H9 (cell line): ENCODE data around the gene FOXF2. TPM values are rescaled to one million over a fixed set of nuclear protein-coding genes. Genes with fewer than 3 reads are reported as not detected.

Source experiments
- DNase-seq: peaks from one replicate; pipeline ENCODE4 v3.0.0-alpha.2; 2017
- H2AFZ ChIP-seq: one replicate; pipeline ENCODE4 v1.6.1; 2013; ENCODE audit warnings: mild to moderate bottlenecking, low read length, control low read depth, moderate library complexity
- H2AK5ac ChIP-seq: 2 replicates; pipeline ENCODE4 v1.6.1; 2013; ENCODE audit warnings: low read length, control low read depth, mixed read lengths; ENCODE audit not compliant: insufficient read length
- H2BK120ac ChIP-seq: one replicate; pipeline ENCODE4 v1.6.1; 2013; ENCODE audit warnings: low read depth, mild to moderate bottlenecking, low read length, control low read depth, inconsistent platforms; ENCODE audit not compliant: poor library complexity, severe bottlenecking
- H2BK12ac ChIP-seq: 2 replicates; pipeline ENCODE4 v1.6.1; 2013; ENCODE audit warnings: low read length, control low read depth, mixed read lengths, low read depth; ENCODE audit not compliant: insufficient read length
- H2BK15ac ChIP-seq: 2 replicates; pipeline ENCODE4 v1.6.1; 2013; ENCODE audit warnings: low read depth, low read length, control low read depth
- H2BK20ac ChIP-seq: one replicate; pipeline ENCODE4 v1.6.1; 2013; ENCODE audit warnings: low read depth, mild to moderate bottlenecking, low read length, control low read depth, inconsistent platforms; ENCODE audit not compliant: poor library complexity, severe bottlenecking
- H2BK5ac ChIP-seq: 2 replicates; pipeline ENCODE4 v1.6.1; 2013; ENCODE audit warnings: low read length, control low read depth, mixed read lengths; ENCODE audit not compliant: insufficient read length
- H3K14ac ChIP-seq: 2 replicates; pipeline ENCODE4 v1.6.1; 2013; ENCODE audit warnings: low read length, control low read depth; ENCODE audit not compliant: insufficient read depth
- H3K18ac ChIP-seq: 2 replicates; pipeline ENCODE4 v1.6.1; 2013; ENCODE audit warnings: low read depth, mild to moderate bottlenecking, mixed read lengths, low read length, control low read depth; ENCODE audit not compliant: insufficient read length
- H3K23ac ChIP-seq: 2 replicates; pipeline ENCODE4 v1.6.1; 2013; ENCODE audit warnings: low read length, control low read depth, mixed read lengths, low read depth; ENCODE audit not compliant: insufficient read length
- H3K23me2 ChIP-seq: 2 replicates; pipeline ENCODE4 v1.6.1; 2013; ENCODE audit warnings: low read depth, mild to moderate bottlenecking, mixed read lengths, low read length, control low read depth; ENCODE audit not compliant: insufficient read length, poor library complexity, severe bottlenecking
- H3K27ac ChIP-seq: 2 replicates; pipeline ENCODE4 v1.5.1; 2013; ENCODE audit warnings: low read length, control low read depth, mixed read lengths, low read depth; ENCODE audit not compliant: insufficient read length
- H3K27me3 ChIP-seq: 2 replicates; pipeline ENCODE4 v1.6.1; 2013; ENCODE audit warnings: low read length, control low read depth, inconsistent platforms; ENCODE audit not compliant: insufficient read depth
- H3K4ac ChIP-seq: 2 replicates; pipeline ENCODE4 v1.6.1; 2013; ENCODE audit warnings: low read depth, mild to moderate bottlenecking, control low read depth, inconsistent platforms, low read length, moderate library complexity
- H3K4me1 ChIP-seq: 2 replicates; pipeline ENCODE4 v1.6.1; 2013; ENCODE audit warnings: low read length, control low read depth, inconsistent platforms; ENCODE audit not compliant: insufficient read depth
- H3K4me2 ChIP-seq: 2 replicates; pipeline ENCODE4 v1.6.1; 2013; ENCODE audit warnings: low read length, control low read depth, mixed read lengths; ENCODE audit not compliant: insufficient read length, insufficient read depth
- H3K56ac ChIP-seq: 2 replicates; pipeline ENCODE4 v1.6.1; 2013; ENCODE audit warnings: low read depth, mild to moderate bottlenecking, mixed read lengths, low read length, control low read depth; ENCODE audit not compliant: insufficient read length
- H3K79me1 ChIP-seq: 2 replicates; pipeline ENCODE4 v1.6.1; 2013; ENCODE audit warnings: low read depth, mild to moderate bottlenecking, moderate library complexity, low read length, control low read depth, inconsistent platforms; ENCODE audit not compliant: insufficient read depth, poor library complexity, severe bottlenecking
- H3K79me2 ChIP-seq: 2 replicates; pipeline ENCODE4 v1.6.1; 2013; ENCODE audit warnings: low read length, control low read depth, inconsistent platforms; ENCODE audit not compliant: insufficient read depth
- H3K9ac ChIP-seq: 2 replicates; pipeline ENCODE4 v1.6.1; 2013; ENCODE audit warnings: low read length, control low read depth, mixed read lengths; ENCODE audit not compliant: insufficient read length; ENCODE audit errors: extremely low read depth
- H3K9me3 ChIP-seq: one replicate; pipeline ENCODE4 v1.6.1; 2013; ENCODE audit warnings: low read depth, low read length, inconsistent platforms; ENCODE audit not compliant: control insufficient read depth
- H3T11ph ChIP-seq: one replicate; pipeline ENCODE4 v1.6.1; 2013; ENCODE audit warnings: mild to moderate bottlenecking, low read length, control low read depth, inconsistent platforms
- H4K20me1 ChIP-seq: one replicate; pipeline ENCODE4 v1.6.1; 2013; ENCODE audit not compliant: control insufficient read depth, insufficient read length, insufficient read depth
- H4K5ac ChIP-seq: 2 replicates; pipeline ENCODE4 v1.6.1; 2013; ENCODE audit warnings: low read depth, mild to moderate bottlenecking, mixed read lengths, low read length, control low read depth; ENCODE audit not compliant: insufficient read length
- H4K8ac ChIP-seq: replicated peaks from 2 replicates; pipeline ENCODE4 v1.6.1; 2013; ENCODE audit warnings: low read length, control low read depth, mixed read lengths, low read depth; ENCODE audit not compliant: insufficient read length
- H4K91ac ChIP-seq: 2 replicates; pipeline ENCODE4 v1.6.1; 2013; ENCODE audit warnings: low read depth, mild to moderate bottlenecking, moderate library complexity, mixed read lengths, low read length, control low read depth; ENCODE audit not compliant: insufficient read length
- H3K27ac Mint-ChIP-seq, 3 experiments: 2 replicates in 2 of 3; 3 replicates in 1 of 3; pipeline ENCODE4 v1.8.0; 2020 to 2021; ENCODE audit warnings: mixed read lengths in 3 of 3, mild to moderate bottlenecking in 1 of 3, moderate library complexity in 1 of 3
- H3K27me3 Mint-ChIP-seq: 2 replicates; pipeline ENCODE4 v1.8.0; 2021; ENCODE audit warnings: low read depth, mild to moderate bottlenecking, moderate library complexity, mixed read lengths
- H3K36me3 Mint-ChIP-seq, 3 experiments: 2 replicates in 2 of 3; 3 replicates in 1 of 3; pipeline ENCODE4 v1.8.0; 2020 to 2021; ENCODE audit warnings: low read depth in 3 of 3, mixed read lengths in 3 of 3; ENCODE audit not compliant: insufficient read depth in 1 of 3
- H3K4me1 Mint-ChIP-seq, 2 experiments: 2 replicates each; pipeline ENCODE4 v1.8.0; 2020; ENCODE audit warnings: mixed read lengths in 2 of 2
- H3K4me3 Mint-ChIP-seq, 2 experiments: 2 replicates in 1 of 2; 3 replicates in 1 of 2; pipeline ENCODE4 v1.8.0; 2020 to 2021; ENCODE audit warnings: mild to moderate bottlenecking in 2 of 2, mixed read lengths in 2 of 2, moderate library complexity in 1 of 2
- H3K9me3 Mint-ChIP-seq, 2 experiments: 2 replicates in 1 of 2; 3 replicates in 1 of 2; pipeline ENCODE4 v1.8.0; 2020; ENCODE audit warnings: mild to moderate bottlenecking in 2 of 2, mixed read lengths in 2 of 2, moderate library complexity in 1 of 2
- WGBS: extraction: QIAGEN DNeasy Blood & Tissue Kit; methylation state at CpG from one replicate; pipeline ENCODE4 v1.1.7; 2013; ENCODE audit warnings: missing lambda C conversion rate, low lambda C conversion rate, mixed read lengths; ENCODE audit not compliant: insufficient read length; ENCODE audit errors: extremely low coverage; 5-methylcytosine and 5-hydroxymethylcytosine counted together
- total RNA-seq: library from RNA; stranded (reverse); gene quantifications from 2 replicates; pipeline ENCODE4 v1.2.1, GENCODE V29; 2021
- TF ChIP-seq, protein P1 (sequence below): fragments of 200-600 bp; sonication (generic); conservative IDR thresholded peaks from 3 replicates; pipeline ENCODE4 v1.8.0; 2021; ENCODE audit warnings: antibody characterized with exemption, mild to moderate bottlenecking

Gene FOXF2
- total RNA-seq, 1 experiment from 2014 or later: not detected

- Histone ChIP-seq H3K18ac (no peak overlapping the region), H3K27ac (no peak overlapping the region), H3K27me3 (no peaks in the 10 kb centered on the region), H3K79me2 (no peaks in the 10 kb centered on the region), H2BK15ac (no peak overlapping the region), H4K8ac (no peak overlapping the region), H3K9ac (no peak overlapping the region), H2AFZ (no peak overlapping the region), H3K79me1 (no peaks in the 10 kb centered on the region), H4K91ac (no peak overlapping the region), H2BK20ac (no peak overlapping the region), H4K20me1 (no peaks in the 10 kb centered on the region), H3K4me2 (no peak overlapping the region), H4K5ac (no peak overlapping the region), H3K4me1 (no peaks in the 10 kb centered on the region), H3T11ph (no peak overlapping the region), H3K23ac (no peak overlapping the region), H3K56ac (no peak overlapping the region), H2AK5ac (no peak overlapping the region), H2BK120ac (no peak overlapping the region), H3K23me2 (no peaks in the 10 kb centered on the region), H3K4ac (no peak overlapping the region), H2BK5ac (no peak overlapping the region), H3K9me3 (no peaks in the 10 kb centered on the region), H2BK12ac (no peak overlapping the region), H3K14ac (no peak overlapping the region)
- no CpG with 5 or more reads among the region's 16 CpGs for WGBS
- peak overlapping the region in 1 of 2 experiments; percentile 38; a peak in 2 of 5 replicates for H3K4me3 Mint-ChIP-seq
- H3K9me3 Mint-ChIP-seq: peaks cover 11% of the 10 kb centered on the region in 2 experiments; a peak in 4 of 5 replicates
- H3K27ac Mint-ChIP-seq: no peak overlapping the region
- H3K27me3 Mint-ChIP-seq: peaks cover 34% of the 10 kb centered on the region
- H3K36me3 Mint-ChIP-seq: peaks cover 3 to 10% (median 3%) of the 10 kb centered on the region in 3 experiments; a peak in 6 of 7 replicates
- DNase-seq: peak; percentile 74
- peaks cover 7% of the 10 kb centered on the region in 2 experiments for H3K4me1 Mint-ChIP-seq
- TF ChIP-seq, protein P1, sequence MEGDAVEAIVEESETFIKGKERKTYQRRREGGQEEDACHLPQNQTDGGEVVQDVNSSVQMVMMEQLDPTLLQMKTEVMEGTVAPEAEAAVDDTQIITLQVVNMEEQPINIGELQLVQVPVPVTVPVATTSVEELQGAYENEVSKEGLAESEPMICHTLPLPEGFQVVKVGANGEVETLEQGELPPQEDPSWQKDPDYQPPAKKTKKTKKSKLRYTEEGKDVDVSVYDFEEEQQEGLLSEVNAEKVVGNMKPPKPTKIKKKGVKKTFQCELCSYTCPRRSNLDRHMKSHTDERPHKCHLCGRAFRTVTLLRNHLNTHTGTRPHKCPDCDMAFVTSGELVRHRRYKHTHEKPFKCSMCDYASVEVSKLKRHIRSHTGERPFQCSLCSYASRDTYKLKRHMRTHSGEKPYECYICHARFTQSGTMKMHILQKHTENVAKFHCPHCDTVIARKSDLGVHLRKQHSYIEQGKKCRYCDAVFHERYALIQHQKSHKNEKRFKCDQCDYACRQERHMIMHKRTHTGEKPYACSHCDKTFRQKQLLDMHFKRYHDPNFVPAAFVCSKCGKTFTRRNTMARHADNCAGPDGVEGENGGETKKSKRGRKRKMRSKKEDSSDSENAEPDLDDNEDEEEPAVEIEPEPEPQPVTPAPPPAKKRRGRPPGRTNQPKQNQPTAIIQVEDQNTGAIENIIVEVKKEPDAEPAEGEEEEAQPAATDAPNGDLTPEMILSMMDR: peak; percentile 81
These were observed 35.0 kb downstream of the FOXF2 start for GRCh38 chr6:1424306-1424927.
